Measurements from ENCODE around the gene SLC6A3.

SLC6A3 gene

DNA sequence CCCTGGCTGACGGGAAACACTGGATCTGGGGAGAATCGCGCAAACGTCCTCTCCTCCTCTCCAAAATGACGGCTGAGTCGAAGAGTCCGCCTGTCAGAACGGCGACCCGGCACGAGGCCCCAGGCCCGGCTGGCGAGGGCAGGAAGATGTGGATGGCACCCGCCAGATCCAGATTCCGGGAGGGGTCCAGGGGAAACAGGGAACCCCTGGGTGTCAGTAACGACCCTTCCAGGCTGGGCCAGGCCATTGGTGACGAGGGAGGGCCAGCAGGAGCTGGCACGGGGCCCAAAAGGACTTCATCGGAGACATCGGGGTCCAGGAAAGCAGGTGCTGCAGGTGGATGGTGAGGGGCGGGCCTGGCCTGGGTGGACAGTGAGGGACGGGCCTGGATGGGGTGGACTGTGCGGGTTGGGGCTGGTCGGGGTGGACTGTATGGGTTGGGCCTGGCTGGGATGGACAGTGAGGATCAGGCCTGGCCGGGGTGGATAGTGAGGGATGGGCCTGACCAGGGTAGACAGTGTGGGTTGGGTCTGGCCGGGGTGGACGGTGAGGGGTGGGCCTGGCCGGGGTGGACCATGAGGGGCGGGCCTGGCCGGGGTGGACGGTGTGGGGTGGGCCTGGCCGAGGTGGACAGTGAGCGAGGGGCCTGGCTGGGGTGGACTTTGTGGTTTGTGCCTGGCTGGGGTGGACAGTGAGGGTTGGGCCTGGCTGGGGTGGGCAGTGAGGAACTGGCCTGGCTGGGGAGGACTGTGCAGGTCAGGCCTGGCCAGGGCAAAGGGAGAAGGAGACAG lies 14.0 kb downstream of the SLC6A3 start:
- in situ Hi-C loops (cut with MboI; ENCODE audit: low pct_unique_long_range_greater_than_20kb, low sequenced_read_pairs, unreplicated experiment): no loop called here
- no peak for DNase-seq (ENCODE audit: low spot score)

DNA sequence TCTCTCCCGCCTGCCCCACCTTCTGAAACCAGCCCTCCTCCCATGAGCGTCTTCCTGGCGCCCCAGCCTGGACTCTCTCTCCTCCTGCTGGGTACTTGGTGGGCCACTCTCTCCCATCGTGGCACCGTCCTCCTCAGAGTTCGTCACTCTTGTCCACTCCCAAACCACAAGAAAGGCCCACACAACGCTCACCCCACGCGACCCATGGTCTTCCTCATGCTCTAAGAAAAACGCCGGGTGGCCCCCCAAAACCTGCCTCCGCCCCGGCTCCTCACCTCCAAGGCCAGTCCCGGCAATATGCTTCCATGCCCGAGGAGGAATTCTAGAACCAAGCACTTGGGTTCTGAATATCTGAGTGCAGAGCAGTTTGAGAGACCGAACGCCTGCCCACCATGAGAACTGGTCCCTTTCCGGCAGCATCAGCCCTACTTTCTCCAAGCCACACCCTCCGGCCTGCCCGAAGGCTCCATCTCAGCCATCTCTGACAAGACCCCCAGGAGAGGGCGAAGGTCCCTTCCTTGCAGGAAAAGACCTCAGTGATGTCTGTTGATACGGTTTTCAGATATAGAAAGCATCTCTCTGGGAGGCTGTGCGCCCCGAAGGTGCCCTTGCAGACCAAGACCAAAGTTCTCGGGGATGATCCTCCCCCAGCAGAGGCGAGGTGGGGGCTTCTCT lies 15.0 kb downstream of the SLC6A3 start:
- TF ChIP-seq, protein P1, sequence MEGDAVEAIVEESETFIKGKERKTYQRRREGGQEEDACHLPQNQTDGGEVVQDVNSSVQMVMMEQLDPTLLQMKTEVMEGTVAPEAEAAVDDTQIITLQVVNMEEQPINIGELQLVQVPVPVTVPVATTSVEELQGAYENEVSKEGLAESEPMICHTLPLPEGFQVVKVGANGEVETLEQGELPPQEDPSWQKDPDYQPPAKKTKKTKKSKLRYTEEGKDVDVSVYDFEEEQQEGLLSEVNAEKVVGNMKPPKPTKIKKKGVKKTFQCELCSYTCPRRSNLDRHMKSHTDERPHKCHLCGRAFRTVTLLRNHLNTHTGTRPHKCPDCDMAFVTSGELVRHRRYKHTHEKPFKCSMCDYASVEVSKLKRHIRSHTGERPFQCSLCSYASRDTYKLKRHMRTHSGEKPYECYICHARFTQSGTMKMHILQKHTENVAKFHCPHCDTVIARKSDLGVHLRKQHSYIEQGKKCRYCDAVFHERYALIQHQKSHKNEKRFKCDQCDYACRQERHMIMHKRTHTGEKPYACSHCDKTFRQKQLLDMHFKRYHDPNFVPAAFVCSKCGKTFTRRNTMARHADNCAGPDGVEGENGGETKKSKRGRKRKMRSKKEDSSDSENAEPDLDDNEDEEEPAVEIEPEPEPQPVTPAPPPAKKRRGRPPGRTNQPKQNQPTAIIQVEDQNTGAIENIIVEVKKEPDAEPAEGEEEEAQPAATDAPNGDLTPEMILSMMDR (IDR thresholded peaks at IDR 0.05; ENCODE audit: extremely low read depth, insufficient read depth, missing control alignments): no peak
- in situ Hi-C loops (cut with MboI; ENCODE audit: low pct_unique_long_range_greater_than_20kb, low sequenced_read_pairs, unreplicated experiment): no loop called here

More for the DNA sequence above, 14.0 kb downstream of the SLC6A3 start:
- TF ChIP-seq, protein P1 (IDR thresholded peaks at IDR 0.05; ENCODE audit: extremely low read depth, insufficient read depth, missing control alignments): no peak

DNA sequence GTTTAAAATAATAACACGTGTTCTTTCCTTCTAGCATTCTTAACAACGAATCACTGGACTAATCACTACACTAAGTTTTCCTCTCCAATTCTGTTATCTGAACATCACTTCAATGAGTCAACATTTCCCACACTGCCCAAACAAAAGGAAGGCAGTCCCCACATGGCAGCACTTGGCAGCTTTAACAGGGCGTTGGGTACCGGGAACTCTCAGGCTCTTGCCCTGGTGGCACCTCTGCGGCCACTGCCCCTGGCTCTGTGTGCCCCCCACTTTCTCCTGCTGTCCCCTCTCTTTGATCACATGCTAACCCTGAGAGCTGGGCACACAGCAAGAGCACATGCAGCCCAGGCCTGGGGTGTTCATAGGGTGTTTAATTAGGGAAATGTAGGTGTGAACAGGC lies 15.7 kb downstream of the SLC6A3 start:
- TF ChIP-seq, protein P1 (IDR thresholded peaks at IDR 0.05; ENCODE audit: extremely low read depth, insufficient read depth, missing control alignments): no peak
- in situ Hi-C loops (cut with MboI; ENCODE audit: low pct_unique_long_range_greater_than_20kb, low sequenced_read_pairs, unreplicated experiment): no loop called here
- DNase-seq (ENCODE audit: low spot score): no peak

More for the DNA sequence above, 15.0 kb downstream of the SLC6A3 start:
- DNase-seq (ENCODE audit: low spot score): no peak

DNA sequence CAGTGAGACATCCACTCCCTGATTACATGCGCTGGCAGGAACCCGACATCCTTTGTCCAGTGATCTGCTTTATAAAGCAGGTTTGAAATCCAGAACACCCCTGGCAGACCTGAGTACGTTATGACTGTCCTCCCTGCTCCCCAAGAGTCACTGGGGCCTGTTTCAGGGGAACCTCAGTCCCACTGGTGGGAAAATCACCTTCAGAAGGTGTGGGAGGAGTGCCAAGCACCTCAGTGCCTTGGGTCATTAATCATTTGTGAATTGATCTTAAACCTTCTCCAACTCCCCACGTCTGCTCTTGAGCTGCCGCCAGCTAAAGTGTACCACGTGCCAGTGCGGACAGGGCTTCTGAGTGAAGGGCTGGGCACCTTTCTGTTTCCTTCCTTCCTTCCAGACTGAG lies 16.2 kb downstream of the SLC6A3 start:
- TF ChIP-seq, protein P1 (IDR thresholded peaks at IDR 0.05; ENCODE audit: extremely low read depth, insufficient read depth, missing control alignments): no peak
- in situ Hi-C loops (cut with MboI; ENCODE audit: low pct_unique_long_range_greater_than_20kb, low sequenced_read_pairs, unreplicated experiment): no loop called here
- no peak for DNase-seq (ENCODE audit: low spot score)

DNA sequence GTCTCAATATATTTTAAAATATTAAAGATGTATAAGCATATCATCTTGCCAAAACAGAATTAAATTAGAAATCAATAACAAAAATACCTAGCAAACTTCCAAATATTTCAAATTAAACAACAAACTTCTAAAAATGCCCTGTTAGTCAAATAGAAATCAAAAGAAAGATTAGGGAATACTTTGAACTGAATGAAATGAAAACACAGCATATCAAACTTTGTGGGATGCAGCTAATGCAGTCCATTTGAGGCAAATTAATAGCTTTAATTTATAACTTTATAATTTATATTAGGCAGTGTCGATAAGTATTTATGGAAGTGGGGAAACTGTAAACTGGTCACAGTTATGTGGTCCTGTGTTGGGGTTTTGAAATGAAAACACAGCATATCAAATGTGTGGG lies 17.1 kb downstream of the SLC6A3 start:
- TF ChIP-seq, protein P1 (IDR thresholded peaks at IDR 0.05; ENCODE audit: extremely low read depth, insufficient read depth, missing control alignments): no peak

DNA sequence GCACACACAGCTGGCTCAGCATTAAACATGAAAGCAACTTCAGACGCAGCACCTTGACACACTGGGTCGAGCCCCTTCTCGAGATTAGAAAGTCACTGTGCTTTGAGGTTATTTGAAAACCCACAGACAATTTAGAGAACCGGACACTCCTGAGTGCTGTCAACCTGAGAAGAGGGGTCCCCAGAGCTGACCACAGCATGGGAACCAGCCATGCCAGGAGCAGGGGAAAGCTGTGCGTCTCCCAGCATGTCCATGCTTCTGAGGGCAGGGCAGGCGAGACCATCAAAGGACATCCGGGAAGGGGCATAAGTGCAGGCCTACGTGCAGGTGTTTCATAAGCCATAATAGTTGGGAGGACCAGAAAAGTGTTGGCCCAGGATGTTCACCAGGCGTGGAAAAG lies 20.5 kb downstream of the SLC6A3 start:
- DNase-seq (ENCODE audit: low spot score): no peak
- TF ChIP-seq, protein P1 (IDR thresholded peaks at IDR 0.05; ENCODE audit: extremely low read depth, insufficient read depth, missing control alignments): no peak
- in situ Hi-C loops (cut with MboI; ENCODE audit: low pct_unique_long_range_greater_than_20kb, low sequenced_read_pairs, unreplicated experiment): no loop called here

More for the DNA sequence above, 17.1 kb downstream of the SLC6A3 start:
- in situ Hi-C loops (cut with MboI; ENCODE audit: low pct_unique_long_range_greater_than_20kb, low sequenced_read_pairs, unreplicated experiment): no loop called here
- no peak for DNase-seq (ENCODE audit: low spot score)
